Stomach (tissue), 9 donors: Measurements from ENCODE around the gene TLK2. TPM values are rescaled to one million over a fixed set of nuclear protein-coding genes. Genes with fewer than 3 reads are reported as not detected.

Experiments used
- DNase-seq, 2 donors: peaks; one replicate each; pipeline versions ENCODE4 v3.0.0 to v3.0.0-alpha.2; 2013 to 2019
- H3K27ac ChIP-seq, 5 donors: fragments of 200-600 bp in 4 of 5; sonication (generic) in 4 of 5; one replicate each; pipeline ENCODE4 v1.5.1; 2013 to 2019; ENCODE audit warnings: mild to moderate bottlenecking in 1 of 5, moderate library complexity in 1 of 5
- H3K27me3 ChIP-seq, 3 donors: fragments of 200-600 bp; sonication (generic); one replicate each; pipeline ENCODE4 v1.5.1; 2017 to 2019; ENCODE audit warnings: mixed run types in 1 of 3
- H3K36me3 ChIP-seq, 4 donors: fragments of 200-600 bp; sonication (generic); 1 replicate in 3 of 4; 2 replicates in 1 of 4; pipeline ENCODE4 v1.5.1; 2016 to 2019
- H3K4me1 ChIP-seq, 4 donors: fragments of 200-600 bp; sonication (generic); one replicate each; pipeline ENCODE4 v1.5.1; 2016 to 2019
- H3K4me3 ChIP-seq, 4 donors: fragments of 200-600 bp; sonication (generic) in 3 of 4; one replicate each; pipeline ENCODE4 v1.5.1; 2016 to 2019; ENCODE audit warnings: mild to moderate bottlenecking in 1 of 4
- H3K9me3 ChIP-seq, 4 donors: fragments of 200-600 bp; sonication (generic); one replicate each; pipeline ENCODE4 v1.5.1; 2016 to 2019
- CTCF ChIP-seq, 7 experiments: fragments of 450-650 bp in 4 of 7; fragments of 200-600 bp in 3 of 7; sonication (generic) in 3 of 7; IDR thresholded peaks; one replicate each; pipeline ENCODE4 v1.5.1; 2016 to 2019; ENCODE audit warnings: antibody characterized with exemption in 7 of 7, control low read depth in 2 of 7, mild to moderate bottlenecking in 1 of 7
- EP300 ChIP-seq: sonication (generic); formaldehyde crosslinking; IDR thresholded peaks from one replicate; pipeline ENCODE4 v1.6.1; 2017; ENCODE audit warnings: antibody characterized with exemption
- POLR2A ChIP-seq, 4 donors: fragments of 450-650 bp; IDR thresholded peaks; one replicate each; pipeline ENCODE4 v1.6.1; 2016; ENCODE audit warnings: antibody characterized with exemption in 4 of 4, control low read depth in 2 of 4, mild to moderate bottlenecking in 1 of 4, moderate library complexity in 1 of 4
- POLR2AphosphoS5 ChIP-seq, 3 donors: sonication (generic); formaldehyde crosslinking; IDR thresholded peaks; one replicate each; pipeline ENCODE4 v1.6.1; 2016; ENCODE audit warnings: antibody characterized with exemption in 3 of 3
- WGBS, 5 donors: extraction: QIAGEN DNeasy Blood & Tissue Kit in 3 of 5; methylation state at CpG; one replicate each; pipeline versions ENCODE4 v1.1.5 to v1.1.7; 2013 to 2018; 5-methylcytosine and 5-hydroxymethylcytosine counted together
- intact Hi-C: fragments of 100-400 bp; cut with DNase I; formaldehyde crosslinking; loops from one replicate; pipeline ENCODE4 v1.15.1; 2023; ENCODE audit warnings: low total_unique reads
- polyA plus RNA-seq, 3 donors: library from polyadenylated mRNA; stranded (reverse); fragments of 200-250 nt; gene quantifications; one replicate each; pipeline ENCODE4 v1.2.3, GENCODE V29; 2013
- total RNA-seq, 5 donors: library from RNA; depleted of rRNA; stranded (reverse); fragments of >200 nt; gene quantifications; one replicate each; pipeline versions ENCODE4 v1.1.0 to v1.2.3, GENCODE V29; 2014 to 2016
- donor health status: healthy with polysubstance abuse.
- donor health status: Bipolar disorder and iron deficiency.
- donor health status: healthy.

The TLK2 gene
- total and polyA plus RNA-seq, 8 donors, result 8.6 to 75.3 (median 17.3) TPM

GRCh38 chr17:62644487-62645173 is 166.0 kb downstream of the TLK2 start:
- no peak for TF ChIP-seq POLR2A (IDR thresholded peaks at IDR 0.05)
- no peak for TF ChIP-seq CTCF (IDR thresholded peaks at IDR 0.05)
- TF ChIP-seq EP300, result no peak
- TF ChIP-seq POLR2AphosphoS5 (IDR thresholded peaks at IDR 0.05), result no peak
- no peaks in the 10 kb centered on the region for H3K27me3 ChIP-seq
- H3K4me1 ChIP-seq, result peaks cover 0 to 12% (median 8%) of the 10 kb centered on the region in 4 donors
- no peak overlapping the region for H3K27ac ChIP-seq
- intact Hi-C loops, result no loop called here
- no peak for DNase-seq
- 70 to 77% (median 72%) methylated on average over 17 of the region's 17 CpGs for WGBS, 5 donors
- no peaks in the 10 kb centered on the region for H3K9me3 ChIP-seq
- H3K36me3 ChIP-seq, result no peaks in the 10 kb centered on the region
- H3K4me3 ChIP-seq, result no peak overlapping the region

GRCh38 chr17:62648251-62648955 is 169.8 kb downstream of the TLK2 start:
- peak in 1 of 2 donors; percentile 52 for DNase-seq
- WGBS, 5 donors, result 38 to 44% (median 40%) methylated on average over 13 to 15 of the region's 15 CpGs
- Histone ChIP-seq H3K4me3 (no peak overlapping the region), H3K4me1 (peaks cover 17 to 32% (median 24%) of the 10 kb centered on the region in 4 donors), H3K27me3 (peaks cover 0 to 11% (median 0%) of the 10 kb centered on the region in 3 donors), H3K9me3 (no peaks in the 10 kb centered on the region), H3K36me3 (no peaks in the 10 kb centered on the region), H3K27ac (peak overlapping the region in 2 of 5 donors; percentile 27 to 41)
- TF ChIP-seq POLR2A (IDR thresholded peaks at IDR 0.05) (no peak), CTCF (IDR thresholded peaks at IDR 0.05) (no peak), POLR2AphosphoS5 (IDR thresholded peaks at IDR 0.05) (no peak), EP300 (no peak)
- intact Hi-C loops, result no loop called here

- Histone ChIP-seq H3K36me3 (no peaks in the 10 kb centered on the region), H3K4me1 (peaks cover 23 to 37% (median 29%) of the 10 kb centered on the region in 4 donors), H3K4me3 (no peak overlapping the region), H3K27me3 (peaks cover 0 to 11% (median 0%) of the 10 kb centered on the region in 3 donors), H3K9me3 (no peaks in the 10 kb centered on the region), H3K27ac (peak overlapping the region in 1 of 5 donors; percentile 27)
- WGBS, 5 donors, result 55 to 63% (median 57%) methylated on average over 6 of the region's 6 CpGs
- no peak for DNase-seq
- intact Hi-C loops, result no loop called here
- TF ChIP-seq POLR2A (IDR thresholded peaks at IDR 0.05), result no peak
- TF ChIP-seq POLR2AphosphoS5 (IDR thresholded peaks at IDR 0.05), result no peak
- TF ChIP-seq EP300, result no peak
- TF ChIP-seq CTCF (IDR thresholded peaks at IDR 0.05), result no peak
Measured at GRCh38 chr17:62648956-62649294, 170.3 kb downstream of the TLK2 start.

- intact Hi-C loops, result no loop called here
- no peak overlapping the region for H3K27ac ChIP-seq
- no peaks in the 10 kb centered on the region for H3K36me3 ChIP-seq
- no peak overlapping the region for H3K4me3 ChIP-seq
- peaks cover 0 to 11% (median 0%) of the 10 kb centered on the region in 3 donors for H3K27me3 ChIP-seq
- 93 to 96% (median 95%) methylated on average over 7 of the region's 7 CpGs for WGBS, 5 donors
- H3K4me1 ChIP-seq, result peaks cover 27 to 43% (median 35%) of the 10 kb centered on the region in 4 donors
- TF ChIP-seq POLR2AphosphoS5 (IDR thresholded peaks at IDR 0.05) (no peak), POLR2A (IDR thresholded peaks at IDR 0.05) (no peak), EP300 (no peak), CTCF (IDR thresholded peaks at IDR 0.05) (no peak)
- no peak for DNase-seq
- no peaks in the 10 kb centered on the region for H3K9me3 ChIP-seq
Measured at GRCh38 chr17:62649570-62649969, 170.9 kb downstream of the TLK2 start.
